Nephron progenitor cell (in vitro differentiated cells): ENCODE results near the gene DPYSL4.

Experiments
- DNase-seq: peaks from one replicate; pipeline ENCODE4 v3.0.0; 2021
- H3K27ac Mint-ChIP-seq: 2 replicates; pipeline ENCODE4 v1.8.0; 2021; ENCODE audit warnings: mild to moderate bottlenecking, moderate library complexity, mixed read lengths
- H3K27me3 Mint-ChIP-seq: 2 replicates; pipeline ENCODE4 v1.8.0; 2021; ENCODE audit warnings: mild to moderate bottlenecking, low read depth, mixed read lengths; ENCODE audit not compliant: poor library complexity
- H3K36me3 Mint-ChIP-seq: 2 replicates; pipeline ENCODE4 v1.8.0; 2021; ENCODE audit warnings: low read depth, mixed read lengths
- H3K4me1 Mint-ChIP-seq: 2 replicates; pipeline ENCODE4 v1.8.0; 2021; ENCODE audit warnings: mixed read lengths
- H3K4me3 Mint-ChIP-seq: 2 replicates; pipeline ENCODE4 v1.8.0; 2021; ENCODE audit warnings: mild to moderate bottlenecking, moderate library complexity, mixed read lengths
- H3K9me3 Mint-ChIP-seq: 2 replicates; pipeline ENCODE4 v1.8.0; 2021; ENCODE audit warnings: mild to moderate bottlenecking, moderate library complexity, mixed read lengths
- TF ChIP-seq, protein P1 (sequence below): fragments of 200-600 bp; sonication (generic); IDR thresholded peaks from 2 replicates; pipeline ENCODE4 v1.5.0; 2021; ENCODE audit warnings: antibody characterized with exemption

The DPYSL4 gene

DNA sequence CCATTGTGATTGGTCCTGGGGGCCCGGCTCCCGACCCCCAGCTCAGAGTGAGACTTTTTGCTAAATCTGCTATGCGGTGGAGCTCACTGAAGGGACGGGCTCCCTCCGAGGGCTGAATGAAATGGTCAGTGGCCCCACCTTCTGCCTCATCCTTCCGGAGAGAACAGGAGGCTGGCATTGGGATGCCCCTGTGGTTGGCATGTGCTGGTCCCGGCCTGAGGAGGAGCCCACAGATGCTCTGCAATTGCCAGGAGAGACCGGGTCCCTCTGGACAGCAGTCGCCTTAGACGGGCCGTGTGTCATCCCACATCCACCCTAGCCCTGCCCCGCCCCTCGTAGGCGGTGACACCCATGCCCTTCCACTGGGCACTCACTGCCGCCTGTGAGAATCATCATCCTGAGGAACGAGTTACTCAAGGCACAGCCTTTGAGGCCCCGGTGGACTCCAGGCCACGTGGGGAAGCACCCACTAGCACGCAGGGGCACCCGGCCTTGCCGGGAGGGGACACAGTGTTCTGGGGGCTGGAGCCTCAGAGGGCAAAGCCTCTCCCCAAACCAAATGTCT lies 21.2 kb upstream of the DPYSL4 start:
- TF ChIP-seq, protein P1, sequence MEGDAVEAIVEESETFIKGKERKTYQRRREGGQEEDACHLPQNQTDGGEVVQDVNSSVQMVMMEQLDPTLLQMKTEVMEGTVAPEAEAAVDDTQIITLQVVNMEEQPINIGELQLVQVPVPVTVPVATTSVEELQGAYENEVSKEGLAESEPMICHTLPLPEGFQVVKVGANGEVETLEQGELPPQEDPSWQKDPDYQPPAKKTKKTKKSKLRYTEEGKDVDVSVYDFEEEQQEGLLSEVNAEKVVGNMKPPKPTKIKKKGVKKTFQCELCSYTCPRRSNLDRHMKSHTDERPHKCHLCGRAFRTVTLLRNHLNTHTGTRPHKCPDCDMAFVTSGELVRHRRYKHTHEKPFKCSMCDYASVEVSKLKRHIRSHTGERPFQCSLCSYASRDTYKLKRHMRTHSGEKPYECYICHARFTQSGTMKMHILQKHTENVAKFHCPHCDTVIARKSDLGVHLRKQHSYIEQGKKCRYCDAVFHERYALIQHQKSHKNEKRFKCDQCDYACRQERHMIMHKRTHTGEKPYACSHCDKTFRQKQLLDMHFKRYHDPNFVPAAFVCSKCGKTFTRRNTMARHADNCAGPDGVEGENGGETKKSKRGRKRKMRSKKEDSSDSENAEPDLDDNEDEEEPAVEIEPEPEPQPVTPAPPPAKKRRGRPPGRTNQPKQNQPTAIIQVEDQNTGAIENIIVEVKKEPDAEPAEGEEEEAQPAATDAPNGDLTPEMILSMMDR = no peak
- no peaks in the 10 kb centered on the region for H3K9me3 Mint-ChIP-seq
- no peak overlapping the region for H3K27ac Mint-ChIP-seq
- H3K27me3 Mint-ChIP-seq = peaks cover 11% of the 10 kb centered on the region
- H3K4me3 Mint-ChIP-seq = no peak overlapping the region
- H3K4me1 Mint-ChIP-seq = peaks cover 21% of the 10 kb centered on the region
- no peak for DNase-seq
- no peaks in the 10 kb centered on the region for H3K36me3 Mint-ChIP-seq

DNA sequence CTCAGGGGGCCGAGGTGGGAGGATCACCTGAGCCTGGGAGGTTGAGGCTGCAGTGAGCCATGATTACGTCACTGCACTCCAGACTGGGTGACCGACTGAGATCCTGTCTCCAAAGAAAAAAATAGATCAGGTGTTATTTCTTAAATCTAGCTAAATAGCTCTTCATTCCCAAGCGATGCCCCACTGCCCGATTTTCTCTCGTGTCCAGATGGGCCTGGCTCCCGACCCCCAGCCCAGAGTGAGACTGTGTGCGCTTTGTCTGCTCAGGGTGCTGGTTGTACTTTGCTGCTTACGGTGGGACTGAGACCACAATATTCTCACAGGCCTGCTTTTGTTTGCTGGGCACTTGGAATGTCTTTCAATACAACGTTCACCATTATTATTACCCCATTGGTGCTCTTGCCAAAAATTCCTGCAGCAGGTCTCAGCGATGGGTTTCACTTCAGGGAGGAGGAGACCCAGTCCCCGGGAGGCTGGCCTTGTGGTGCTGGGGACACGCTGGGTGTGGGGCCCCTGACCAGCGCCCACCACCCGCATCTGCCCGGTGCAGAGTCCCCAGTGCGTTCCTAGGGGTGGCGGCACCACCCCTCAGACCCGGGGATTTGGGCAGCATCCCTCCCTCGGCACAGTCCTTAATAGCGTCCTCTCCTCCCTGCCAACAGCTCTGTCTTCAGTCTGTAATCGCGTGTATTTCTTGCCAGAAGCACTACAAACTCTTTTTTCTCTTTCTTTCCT lies 20.4 kb upstream of the DPYSL4 start:
- H3K27me3 Mint-ChIP-seq = peaks cover 14% of the 10 kb centered on the region

DNA sequence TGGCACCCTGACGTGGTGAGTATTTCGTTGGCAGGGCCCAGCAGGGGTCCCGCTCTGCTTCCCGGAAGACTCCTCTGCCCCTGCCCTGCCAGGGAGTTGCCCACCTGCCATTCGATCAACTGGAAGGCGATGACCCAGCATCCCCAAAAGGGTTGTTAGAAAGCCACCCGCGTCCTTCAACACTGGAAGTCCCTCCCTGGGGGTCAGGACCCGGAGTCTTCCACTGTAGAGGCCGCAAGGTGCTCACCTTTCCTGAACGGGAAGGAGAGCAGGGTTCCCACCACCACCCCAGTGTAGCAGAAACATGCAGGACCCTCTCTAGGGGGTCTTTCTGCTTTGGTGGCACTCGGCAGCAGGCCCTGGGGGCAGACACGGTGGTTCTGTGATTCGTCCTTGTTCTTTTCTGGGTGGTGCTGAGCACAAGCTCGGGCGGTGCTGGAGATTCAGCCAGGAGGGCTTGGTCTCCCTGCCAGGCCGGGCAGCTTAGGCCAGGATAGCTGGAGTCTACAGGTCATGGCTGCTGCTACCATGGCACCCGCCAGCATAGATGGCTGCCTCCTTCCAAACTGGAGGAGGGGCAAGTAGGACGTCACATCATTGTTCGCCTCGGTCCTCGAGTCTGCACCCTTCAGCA lies 19.6 kb upstream of the DPYSL4 start:
- H3K27ac Mint-ChIP-seq = no peak overlapping the region
- TF ChIP-seq, protein P1 = no peak

More for the DNA sequence above, 20.4 kb upstream of the DPYSL4 start:
- Mint-ChIP-seq H3K4me1 (peaks cover 29% of the 10 kb centered on the region), H3K27ac (no peak overlapping the region), H3K9me3 (no peaks in the 10 kb centered on the region), H3K4me3 (no peak overlapping the region), H3K36me3 (no peaks in the 10 kb centered on the region)
- TF ChIP-seq, protein P1 = no peak
- DNase-seq = no peak

DNA sequence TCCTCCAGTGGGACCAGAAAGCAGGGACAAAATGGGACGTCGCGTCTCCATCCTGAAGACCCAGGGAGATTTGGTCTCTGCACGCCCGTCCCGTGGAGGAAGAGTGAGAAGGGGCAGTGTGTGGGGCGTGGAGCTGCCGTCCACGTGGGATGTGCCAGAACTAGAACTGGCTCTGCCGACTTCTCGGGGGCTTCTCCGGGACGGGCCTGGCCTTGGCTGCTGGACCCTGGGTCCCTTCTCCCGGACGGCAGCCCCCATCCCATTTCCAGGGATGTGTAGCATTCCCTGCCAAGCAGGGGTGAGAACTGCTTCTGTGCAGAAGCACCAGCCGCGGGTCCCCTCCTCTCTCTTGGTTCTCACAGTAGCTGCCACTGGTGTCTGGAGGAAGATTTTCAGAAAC lies 18.8 kb upstream of the DPYSL4 start:
- peaks cover 27% of the 10 kb centered on the region for H3K27me3 Mint-ChIP-seq
- H3K27ac Mint-ChIP-seq = no peak overlapping the region
- H3K4me1 Mint-ChIP-seq = peaks cover 30% of the 10 kb centered on the region
- peaks cover under 1% of the 10 kb centered on the region for H3K9me3 Mint-ChIP-seq
- TF ChIP-seq, protein P1 = no peak
- DNase-seq = no peak
- H3K4me3 Mint-ChIP-seq = no peak overlapping the region
- H3K36me3 Mint-ChIP-seq = no peaks in the 10 kb centered on the region

More for the DNA sequence above, 19.6 kb upstream of the DPYSL4 start:
- H3K36me3 Mint-ChIP-seq = no peaks in the 10 kb centered on the region
- DNase-seq = no peak
- H3K4me3 Mint-ChIP-seq = no peak overlapping the region
- H3K9me3 Mint-ChIP-seq = no peaks in the 10 kb centered on the region
- H3K4me1 Mint-ChIP-seq = peaks cover 30% of the 10 kb centered on the region
- H3K27me3 Mint-ChIP-seq = peaks cover 20% of the 10 kb centered on the region

DNA sequence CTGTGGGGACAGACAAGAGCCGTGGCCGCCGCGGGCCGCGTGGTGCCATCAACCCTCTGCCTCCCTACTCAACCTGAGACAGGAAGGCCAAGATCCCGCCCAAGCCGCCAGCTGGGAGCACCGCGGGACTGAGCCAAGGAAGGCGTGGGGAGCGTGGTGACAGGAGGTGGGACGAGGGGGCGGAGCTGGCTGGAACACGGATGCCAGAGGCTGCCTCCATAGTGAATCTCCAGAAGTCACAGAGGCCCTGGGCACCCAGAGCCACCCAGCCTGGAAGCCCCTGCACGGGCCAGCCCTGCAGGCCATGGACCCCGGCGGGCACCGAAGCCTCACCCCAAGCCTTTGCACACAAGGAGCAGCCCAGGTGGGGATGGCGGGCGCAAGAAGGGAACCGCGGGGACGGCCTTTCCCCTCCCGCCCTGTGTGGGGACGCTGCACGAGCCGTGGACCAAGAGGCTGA lies 18.1 kb upstream of the DPYSL4 start:
- Mint-ChIP-seq H3K36me3 (no peaks in the 10 kb centered on the region), H3K4me1 (peaks cover 28% of the 10 kb centered on the region), H3K4me3 (no peak overlapping the region), H3K27me3 (peaks cover 27% of the 10 kb centered on the region), H3K27ac (no peak overlapping the region), H3K9me3 (peaks cover 6% of the 10 kb centered on the region)
- no peak for DNase-seq
- TF ChIP-seq, protein P1 = no peak
